Measurements from ENCODE around the gene INSR.
"Not testable (repeated sequence)": the region's sequence is repeated elsewhere in the genome, so short reads cannot be mapped to it uniquely, and the experiment has no call there.

Gene INSR

DNA sequence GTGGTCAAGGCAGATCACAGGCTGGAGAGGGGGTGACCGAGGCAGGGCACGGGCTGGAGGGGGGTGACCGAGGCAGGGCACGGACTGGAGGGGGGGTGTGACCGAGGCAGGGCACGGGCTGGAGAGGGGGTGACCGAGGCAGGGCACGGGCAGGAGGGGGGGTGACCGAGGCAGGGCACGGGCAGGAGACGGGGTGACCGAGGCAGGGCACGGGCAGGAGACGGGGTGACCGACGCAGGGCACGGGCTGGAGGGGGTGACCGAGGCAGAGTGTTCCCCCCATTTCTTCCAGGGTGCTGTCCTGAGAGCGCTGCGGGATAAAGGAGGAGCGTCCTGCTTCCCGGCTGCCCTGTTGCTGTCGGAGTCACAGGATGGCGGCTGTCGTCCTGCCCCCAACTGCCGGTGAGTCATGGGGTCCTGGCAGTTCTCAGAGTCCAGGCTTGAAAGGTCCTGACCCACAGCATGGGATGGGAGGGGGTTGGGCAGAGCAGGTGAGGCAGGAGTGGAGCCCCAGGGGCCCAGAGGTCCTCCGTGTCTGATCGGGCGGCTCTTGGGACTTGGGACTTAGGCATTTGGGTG is 219.4 kb downstream of the INSR start:
- no peak overlapping the region for H3K4me3 ChIP-seq (ENCODE audit: low read depth, low read length)
- TF ChIP-seq, protein P1, sequence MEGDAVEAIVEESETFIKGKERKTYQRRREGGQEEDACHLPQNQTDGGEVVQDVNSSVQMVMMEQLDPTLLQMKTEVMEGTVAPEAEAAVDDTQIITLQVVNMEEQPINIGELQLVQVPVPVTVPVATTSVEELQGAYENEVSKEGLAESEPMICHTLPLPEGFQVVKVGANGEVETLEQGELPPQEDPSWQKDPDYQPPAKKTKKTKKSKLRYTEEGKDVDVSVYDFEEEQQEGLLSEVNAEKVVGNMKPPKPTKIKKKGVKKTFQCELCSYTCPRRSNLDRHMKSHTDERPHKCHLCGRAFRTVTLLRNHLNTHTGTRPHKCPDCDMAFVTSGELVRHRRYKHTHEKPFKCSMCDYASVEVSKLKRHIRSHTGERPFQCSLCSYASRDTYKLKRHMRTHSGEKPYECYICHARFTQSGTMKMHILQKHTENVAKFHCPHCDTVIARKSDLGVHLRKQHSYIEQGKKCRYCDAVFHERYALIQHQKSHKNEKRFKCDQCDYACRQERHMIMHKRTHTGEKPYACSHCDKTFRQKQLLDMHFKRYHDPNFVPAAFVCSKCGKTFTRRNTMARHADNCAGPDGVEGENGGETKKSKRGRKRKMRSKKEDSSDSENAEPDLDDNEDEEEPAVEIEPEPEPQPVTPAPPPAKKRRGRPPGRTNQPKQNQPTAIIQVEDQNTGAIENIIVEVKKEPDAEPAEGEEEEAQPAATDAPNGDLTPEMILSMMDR (IDR thresholded peaks at IDR 0.05; ENCODE audit: control insufficient read depth, extremely low read depth, insufficient read depth), result no peak
- DNase-seq (ENCODE audit: low read depth), result no peak

DNA sequence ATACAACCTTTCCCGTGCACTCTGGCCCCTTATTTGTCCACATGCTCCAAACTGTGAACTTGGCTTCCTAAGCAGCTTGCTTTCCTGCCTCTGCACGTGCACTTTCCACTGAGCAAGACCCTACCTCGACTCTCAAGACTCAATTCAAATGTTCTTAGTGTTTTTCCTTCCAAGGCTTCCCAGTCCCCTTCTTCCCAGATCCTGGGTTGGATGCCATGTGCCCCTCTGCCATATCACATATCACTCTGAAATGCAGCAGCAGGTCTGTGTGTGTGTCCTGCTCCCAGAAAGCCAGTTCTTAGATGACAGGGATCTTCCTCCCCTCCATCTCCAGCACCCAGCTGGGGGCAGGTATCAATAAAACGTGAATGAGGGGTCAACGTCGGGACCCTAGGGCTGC is 221.7 kb downstream of the INSR start:
- no peak overlapping the region for H3K4me3 ChIP-seq (ENCODE audit: low read depth, low read length)
- TF ChIP-seq, protein P1 (IDR thresholded peaks at IDR 0.05; ENCODE audit: control insufficient read depth, extremely low read depth, insufficient read depth), result no peak
- DNase-seq (ENCODE audit: low read depth), result no peak

DNA sequence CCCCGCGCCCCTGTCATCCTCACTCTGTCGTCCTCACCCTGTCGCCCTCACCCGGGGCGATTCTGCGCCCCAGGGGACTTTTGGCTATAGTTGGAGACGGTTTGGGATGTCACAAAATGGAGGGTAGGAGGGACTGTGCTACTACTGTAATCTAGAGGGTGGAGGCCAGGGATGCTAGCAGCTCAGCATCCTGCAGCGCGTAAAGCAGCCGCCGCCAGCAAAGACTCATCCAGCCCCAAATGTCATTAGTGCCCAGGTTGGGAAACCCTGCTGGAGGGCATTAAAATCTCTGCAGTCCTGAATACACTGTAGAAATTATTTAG is 224.3 kb downstream of the INSR start:
- peak overlapping the region; percentile 86 for H3K4me3 ChIP-seq (ENCODE audit: low read depth, low read length)
- no peak for DNase-seq (ENCODE audit: low read depth)
- TF ChIP-seq, protein P1 (IDR thresholded peaks at IDR 0.05; ENCODE audit: control insufficient read depth, extremely low read depth, insufficient read depth), result no peak

DNA sequence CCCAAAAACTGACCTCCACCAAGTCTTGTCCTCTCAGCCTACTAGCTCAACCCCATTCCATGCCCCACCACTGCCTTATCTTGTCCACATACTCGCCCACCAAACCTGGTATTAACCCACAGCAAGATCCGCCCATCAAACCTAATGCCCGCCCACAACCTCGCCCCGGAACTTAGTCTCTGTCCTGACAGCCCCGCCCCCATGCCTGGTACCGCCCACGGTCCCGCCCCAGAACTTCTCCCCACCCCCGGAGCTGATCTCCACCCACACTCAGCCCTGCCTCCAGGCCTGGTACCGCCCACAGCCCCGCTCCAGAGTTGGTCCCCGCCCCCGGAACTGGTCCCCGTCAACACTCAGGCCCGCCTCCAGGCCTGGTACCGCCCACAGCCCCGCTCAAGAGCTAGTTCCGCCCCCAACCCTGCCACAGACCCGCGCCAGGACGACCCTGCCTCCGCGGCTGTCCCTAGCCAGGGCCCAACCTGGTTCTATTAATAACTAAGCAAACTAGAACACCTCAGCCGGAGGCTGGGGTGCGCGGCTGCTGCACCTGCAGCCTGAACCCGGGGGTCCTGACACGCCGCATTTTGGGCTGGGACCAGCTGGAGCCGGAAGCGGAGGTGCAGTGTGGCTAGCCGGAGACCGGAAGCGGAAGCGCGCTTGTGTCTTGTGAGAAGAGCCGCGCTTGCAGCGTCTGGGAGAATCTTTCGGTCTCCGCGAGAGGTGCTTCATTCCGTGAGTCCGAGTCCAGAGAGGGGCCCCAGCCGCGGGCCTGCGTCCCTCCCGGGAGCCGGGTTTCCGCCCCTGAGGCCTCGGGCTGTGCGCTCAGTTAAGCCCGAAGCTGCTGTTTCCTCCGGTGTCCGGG is 224.9 kb downstream of the INSR start, which contains the start of gene ZNF557:
Gene ZNF557, plus strand, starts transcription at position 662 of the 862 bp plus-strand sequence. CDS start 5,372 bp downstream, outside the sequence.
- TF ChIP-seq, protein P1 (IDR thresholded peaks at IDR 0.05; ENCODE audit: control insufficient read depth, extremely low read depth, insufficient read depth), result no peak
- H3K4me3 ChIP-seq (ENCODE audit: low read depth, low read length), result peak within 1 kb of the TSS; percentile 86
- peak; percentile 92 for DNase-seq (ENCODE audit: low read depth)

DNA sequence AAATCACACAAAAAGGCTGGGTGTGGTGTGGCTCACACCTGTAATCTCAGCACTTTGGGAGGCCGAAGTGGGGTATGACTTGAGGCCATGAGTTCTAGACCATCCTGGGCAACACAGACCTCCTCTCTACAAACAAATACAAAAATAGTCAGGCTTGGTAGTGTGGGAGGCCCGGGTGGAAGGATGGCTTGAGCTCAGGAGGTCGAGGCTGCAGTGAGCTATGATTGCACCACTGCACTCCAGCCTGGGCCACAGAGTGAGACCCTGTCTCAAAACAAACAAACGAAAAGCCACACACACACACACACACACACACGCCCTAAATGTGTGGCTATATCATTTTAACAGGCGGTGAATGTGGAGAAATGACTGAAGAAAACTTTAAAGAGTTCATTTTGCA is 225.6 kb downstream of the INSR start:
- no peak for DNase-seq (ENCODE audit: low read depth)
- TF ChIP-seq, protein P1 (IDR thresholded peaks at IDR 0.05; ENCODE audit: control insufficient read depth, extremely low read depth, insufficient read depth), result no peak
- peak overlapping the region; percentile 34 for H3K4me3 ChIP-seq (ENCODE audit: low read depth, low read length)

DNA sequence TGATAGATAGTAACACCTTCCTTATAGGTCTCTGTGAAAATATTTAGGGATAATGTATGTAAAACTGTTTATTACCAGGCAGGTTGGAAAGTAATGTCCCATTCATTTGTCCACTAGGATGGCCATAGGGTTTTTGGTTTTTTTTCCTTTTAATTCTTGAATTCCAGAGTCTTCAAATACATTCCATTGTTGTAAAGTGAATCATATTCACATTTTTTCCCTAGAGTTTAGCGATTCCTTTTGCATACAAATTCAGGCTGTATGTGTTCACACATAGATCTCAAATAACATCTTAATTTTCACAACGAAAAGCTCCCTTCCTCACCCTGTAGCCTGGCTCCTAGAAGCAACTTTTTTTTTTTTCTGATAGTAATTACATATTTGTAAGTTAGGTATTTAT is 226.5 kb downstream of the INSR start:
- no peak overlapping the region for H3K4me3 ChIP-seq (ENCODE audit: low read depth, low read length)
- TF ChIP-seq, protein P1 (IDR thresholded peaks at IDR 0.05; ENCODE audit: control insufficient read depth, extremely low read depth, insufficient read depth), result no peak
- no peak for DNase-seq (ENCODE audit: low read depth)

DNA sequence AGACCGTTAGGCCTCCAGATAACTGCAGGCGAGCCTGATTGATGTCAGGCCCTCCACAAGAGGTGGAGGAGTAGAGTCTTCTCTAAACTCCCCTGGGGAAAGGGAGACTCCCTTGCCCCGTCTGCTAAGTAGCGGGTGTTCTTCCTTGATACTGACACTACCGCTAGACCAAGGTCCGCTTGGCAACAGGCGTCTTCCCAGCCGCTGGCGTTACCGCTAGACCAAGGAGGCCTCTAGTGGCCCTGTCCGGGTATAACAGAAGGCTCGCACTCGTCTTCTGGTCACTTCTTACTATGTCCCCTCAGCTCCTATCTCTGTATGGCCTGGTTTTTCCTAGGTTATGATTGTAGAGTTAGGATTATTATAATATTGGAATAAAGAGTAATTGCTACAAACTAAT is 227.1 kb downstream of the INSR start:
- not testable (repeated sequence) for H3K4me3 ChIP-seq (ENCODE audit: low read depth, low read length); DNase-seq (ENCODE audit: low read depth)
